ENCODE measurements around the gene ABCB6. TPM values are rescaled to one million over a fixed set of nuclear protein-coding genes. Genes with fewer than 3 reads are reported as not detected.
"Not testable (repeated sequence)": the region's sequence is repeated elsewhere in the genome, so short reads cannot be mapped to it uniquely, and the experiment has no call there.

The ABCB6 gene
- total RNA-seq, 1 donor from 2014 or later: 32.9 TPM

GRCh38 chr2:219207134-219207883 is 11.4 kb downstream of the ABCB6 start:
- H3K4me1 Mint-ChIP-seq (ENCODE audit: low read depth): peaks cover 44% of the 10 kb centered on the region
- intact Hi-C loops (cut with micrococcal nuclease): loop anchor here (2.0 kb wide), 2 partner anchors 291 to 639 kb away; partner anchors contain the start of genes CNOT9, GMPPA and USP37
- H3K4me3 Mint-ChIP-seq: peak overlapping the region; percentile 92
- no peak for DNase-seq (ENCODE audit: low spot score)
- H3K27ac Mint-ChIP-seq: peak overlapping the region; percentile 71
- peaks cover 33% of the 10 kb centered on the region for H3K36me3 Mint-ChIP-seq (ENCODE audit: low read depth)
- peaks cover 4% of the 10 kb centered on the region for H3K9me3 Mint-ChIP-seq
- H3K27me3 Mint-ChIP-seq (ENCODE audit: insufficient read depth): no peaks in the 10 kb centered on the region

DNA sequence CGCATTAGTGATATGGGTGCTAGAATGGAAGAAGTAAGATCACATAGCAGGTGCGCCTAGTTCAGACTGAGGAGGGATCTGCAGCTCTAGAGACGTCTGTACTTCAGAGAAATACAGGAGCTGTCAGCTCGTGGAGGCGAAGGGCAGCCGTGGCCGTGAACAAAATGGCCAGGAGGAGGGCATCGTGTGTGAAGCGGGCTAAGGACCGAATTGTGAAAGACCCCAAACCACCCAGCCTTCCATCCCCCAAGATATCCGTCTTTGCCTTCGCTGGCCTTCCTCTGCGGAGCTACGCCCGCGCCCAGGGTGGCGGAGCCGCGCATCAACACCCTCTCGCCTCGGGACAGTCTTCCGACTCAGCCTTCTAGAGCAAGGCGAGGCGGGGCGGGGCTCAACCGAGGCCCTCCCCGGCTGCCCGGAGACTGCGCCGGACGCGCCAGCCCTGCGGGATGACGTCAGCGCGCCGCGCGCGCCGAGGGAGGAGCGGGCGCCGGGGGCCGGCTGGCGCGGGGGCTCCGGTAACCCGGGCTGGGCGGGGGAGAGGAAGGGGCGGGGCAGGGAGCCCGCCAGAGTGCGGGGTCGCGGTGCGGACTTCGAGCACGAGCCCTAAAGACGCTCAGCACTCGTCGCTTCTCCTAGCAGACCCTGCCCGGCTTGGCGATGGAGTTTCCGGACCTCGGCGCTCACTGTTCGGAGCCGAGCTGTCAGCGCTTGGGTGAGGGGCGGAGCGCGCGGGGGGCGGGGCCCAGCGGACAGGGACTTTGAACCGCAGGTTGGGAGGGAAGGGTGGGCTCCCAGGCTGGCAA is 12.2 kb downstream of the ABCB6 start, which contains the start of gene ZFAND2B:
TSS of gene ZFAND2B (plus strand) at position 455 of the 806 bp plus-strand sequence. CDS start at position 661, 206 bp downstream.
- H3K4me1 Mint-ChIP-seq (ENCODE audit: low read depth): peaks cover 40% of the 10 kb centered on the region
- intact Hi-C loops (cut with micrococcal nuclease): loop anchor here (1.0 to 2.0 kb wide), 14 partner anchors 13 to 800 kb away; partner anchors contain the start of genes ANKZF1, ATG9A, CHPF and CNOT9

GRCh38 chr2:219205981-219206327 is 12.8 kb downstream of the ABCB6 start:
- H3K4me3 Mint-ChIP-seq: peak overlapping the region; percentile 92
- peak overlapping the region; percentile 99 for H3K27ac Mint-ChIP-seq
- peaks cover 4% of the 10 kb centered on the region for H3K9me3 Mint-ChIP-seq
- H3K4me1 Mint-ChIP-seq (ENCODE audit: low read depth): peaks cover 40% of the 10 kb centered on the region
- peaks cover 24% of the 10 kb centered on the region for H3K36me3 Mint-ChIP-seq (ENCODE audit: low read depth)
- intact Hi-C loops (cut with micrococcal nuclease): loop anchor here (1.0 to 2.0 kb wide), 14 partner anchors 13 to 800 kb away; partner anchors contain the start of genes ANKZF1, ATG9A, CHPF and CNOT9
- no peak for DNase-seq (ENCODE audit: low spot score)
- H3K27me3 Mint-ChIP-seq (ENCODE audit: insufficient read depth): no peaks in the 10 kb centered on the region

More for the DNA sequence above, 12.2 kb downstream of the ABCB6 start, which contains the start of gene ZFAND2B:
- Mint-ChIP-seq H3K36me3 (ENCODE audit: low read depth) (peaks cover 29% of the 10 kb centered on the region), H3K4me3 (peak within 1 kb of the TSS; percentile 92), H3K9me3 (peaks cover 4% of the 10 kb centered on the region), H3K27me3 (ENCODE audit: insufficient read depth) (no peaks in the 10 kb centered on the region), H3K27ac (peak within 1 kb of the TSS; percentile 99)
- DNase-seq (ENCODE audit: low spot score): peak; percentile 96

- H3K4me3 Mint-ChIP-seq: peak overlapping the region; percentile 26
Measured at GRCh38 chr2:219205165-219205538, 13.6 kb downstream of the ABCB6 start.

DNA sequence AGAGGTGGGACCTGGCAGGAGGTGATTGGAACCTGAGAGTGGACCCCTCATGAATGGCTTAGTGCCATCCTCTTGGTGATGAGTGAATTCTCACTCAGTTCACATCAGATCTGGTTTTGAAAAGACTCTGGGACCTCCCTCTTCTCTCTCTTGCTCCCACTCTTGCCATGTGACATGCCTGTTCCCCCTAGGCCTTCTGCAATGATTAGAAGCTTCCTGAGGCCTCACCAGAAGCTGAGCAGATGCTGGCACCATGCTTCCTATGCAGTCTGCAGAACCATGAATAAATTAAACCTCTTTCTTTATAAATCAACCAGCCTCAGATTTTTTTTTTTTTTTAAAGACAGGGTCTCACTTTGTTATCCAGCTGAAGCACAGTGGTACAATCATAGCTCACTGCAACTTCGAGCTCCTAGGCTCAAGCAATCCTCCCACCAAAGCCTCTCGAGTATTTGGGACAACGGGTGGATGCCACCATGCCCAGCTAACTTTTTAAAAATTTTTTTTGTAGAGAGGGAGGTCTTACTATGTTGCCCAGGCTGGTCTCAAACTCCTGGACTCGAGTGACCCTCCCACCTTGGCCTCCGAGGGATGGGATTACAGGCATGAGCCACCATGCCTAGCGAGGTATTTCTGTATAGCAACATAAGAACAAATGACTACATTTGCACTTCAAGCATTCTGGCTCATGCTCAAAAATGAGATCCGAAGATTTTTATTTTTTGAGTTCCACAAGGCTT is 14.2 kb downstream of the ABCB6 start:
- Mint-ChIP-seq H3K27ac (no peak overlapping the region), H3K4me3 (no peak overlapping the region), H3K4me1 (ENCODE audit: low read depth) (peaks cover 31% of the 10 kb centered on the region), H3K9me3 (peaks cover 4% of the 10 kb centered on the region), H3K27me3 (ENCODE audit: insufficient read depth) (no peaks in the 10 kb centered on the region), H3K36me3 (ENCODE audit: low read depth) (peaks cover 13% of the 10 kb centered on the region)
- no peak for DNase-seq (ENCODE audit: low spot score)
- intact Hi-C loops (cut with micrococcal nuclease): no loop called here

More at GRCh38 chr2:219205165-219205538, 13.6 kb downstream of the ABCB6 start:
- no peaks in the 10 kb centered on the region for H3K27me3 Mint-ChIP-seq (ENCODE audit: insufficient read depth)
- H3K4me1 Mint-ChIP-seq (ENCODE audit: low read depth): peaks cover 37% of the 10 kb centered on the region
- peaks cover 4% of the 10 kb centered on the region for H3K9me3 Mint-ChIP-seq
- peaks cover 19% of the 10 kb centered on the region for H3K36me3 Mint-ChIP-seq (ENCODE audit: low read depth)
- intact Hi-C loops (cut with micrococcal nuclease): no loop called here
- no peak overlapping the region for H3K27ac Mint-ChIP-seq
- DNase-seq (ENCODE audit: low spot score): no peak

DNA sequence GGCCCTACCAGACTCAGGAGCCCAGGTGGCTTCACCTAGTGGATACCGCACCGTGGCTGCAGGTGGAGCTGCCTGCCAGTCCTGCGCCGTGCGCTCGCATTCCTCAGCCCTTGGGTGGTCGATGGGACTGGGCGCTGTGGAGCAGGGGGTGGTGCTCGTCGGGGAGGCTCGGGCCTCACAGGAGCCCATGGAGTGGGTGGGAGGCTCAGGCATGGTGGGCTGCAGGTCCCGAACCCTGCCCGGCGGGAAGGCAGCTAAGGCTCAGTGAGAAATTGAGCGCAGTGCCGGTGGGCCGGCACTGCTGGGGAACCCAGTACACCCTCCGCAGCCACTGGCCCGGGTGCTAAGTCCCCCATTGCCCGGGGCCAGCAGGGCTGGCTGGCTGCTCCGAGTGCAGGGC is 17.4 kb downstream of the ABCB6 start:
- H3K27ac Mint-ChIP-seq; DNase-seq (ENCODE audit: low spot score); intact Hi-C loops (cut with micrococcal nuclease): not testable (repeated sequence)

DNA sequence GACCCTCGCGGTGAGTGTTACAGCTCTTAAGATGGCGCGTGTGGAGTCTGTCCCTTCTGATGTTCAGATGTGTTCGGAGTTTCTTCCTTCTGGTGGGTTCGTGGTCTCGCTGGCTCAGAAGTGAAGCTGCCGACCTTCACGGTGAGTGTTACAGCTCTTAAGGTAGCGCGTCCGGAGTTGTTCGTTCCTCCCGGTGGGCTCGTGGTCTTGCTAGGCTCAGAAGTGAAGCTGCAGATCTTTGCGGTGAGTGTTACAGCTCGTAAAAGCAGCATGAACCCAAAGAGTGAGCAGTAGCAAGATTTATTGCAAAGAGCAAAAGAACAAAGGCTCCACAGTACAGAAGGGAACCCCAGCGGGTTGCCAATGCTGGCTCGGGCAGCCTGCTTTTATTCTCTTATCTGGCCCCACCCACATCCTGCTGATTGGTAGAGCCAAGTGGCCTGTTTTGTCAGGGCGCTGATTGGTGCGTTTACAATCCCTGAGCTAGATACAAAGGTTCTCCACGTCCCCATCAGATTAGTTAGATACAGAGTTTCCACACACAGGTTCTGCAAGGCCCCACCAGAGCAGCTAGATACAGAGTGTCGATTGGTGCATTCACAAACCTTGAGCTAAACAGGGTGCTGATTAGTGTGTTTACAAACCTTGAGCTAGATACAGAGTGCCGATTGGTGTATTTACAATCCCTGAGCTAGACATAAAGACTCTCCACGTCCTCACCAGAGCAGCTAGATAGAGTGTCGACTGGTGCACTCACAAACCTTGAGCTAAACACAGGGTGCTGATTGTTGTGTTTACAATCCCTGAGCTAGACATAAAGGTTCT is 18.0 kb downstream of the ABCB6 start:
- H3K27ac Mint-ChIP-seq: peak overlapping the region; percentile 41
- H3K4me1 Mint-ChIP-seq (ENCODE audit: low read depth); DNase-seq (ENCODE audit: low spot score); intact Hi-C loops (cut with micrococcal nuclease); H3K36me3 Mint-ChIP-seq (ENCODE audit: low read depth); H3K9me3 Mint-ChIP-seq; H3K27me3 Mint-ChIP-seq (ENCODE audit: insufficient read depth): not testable (repeated sequence)
- peak overlapping the region; percentile 29 for H3K4me3 Mint-ChIP-seq

More for the DNA sequence above, 17.4 kb downstream of the ABCB6 start:
- H3K27me3 Mint-ChIP-seq (ENCODE audit: insufficient read depth); H3K4me3 Mint-ChIP-seq; H3K4me1 Mint-ChIP-seq (ENCODE audit: low read depth); H3K36me3 Mint-ChIP-seq (ENCODE audit: low read depth); H3K9me3 Mint-ChIP-seq: not testable (repeated sequence)

DNA sequence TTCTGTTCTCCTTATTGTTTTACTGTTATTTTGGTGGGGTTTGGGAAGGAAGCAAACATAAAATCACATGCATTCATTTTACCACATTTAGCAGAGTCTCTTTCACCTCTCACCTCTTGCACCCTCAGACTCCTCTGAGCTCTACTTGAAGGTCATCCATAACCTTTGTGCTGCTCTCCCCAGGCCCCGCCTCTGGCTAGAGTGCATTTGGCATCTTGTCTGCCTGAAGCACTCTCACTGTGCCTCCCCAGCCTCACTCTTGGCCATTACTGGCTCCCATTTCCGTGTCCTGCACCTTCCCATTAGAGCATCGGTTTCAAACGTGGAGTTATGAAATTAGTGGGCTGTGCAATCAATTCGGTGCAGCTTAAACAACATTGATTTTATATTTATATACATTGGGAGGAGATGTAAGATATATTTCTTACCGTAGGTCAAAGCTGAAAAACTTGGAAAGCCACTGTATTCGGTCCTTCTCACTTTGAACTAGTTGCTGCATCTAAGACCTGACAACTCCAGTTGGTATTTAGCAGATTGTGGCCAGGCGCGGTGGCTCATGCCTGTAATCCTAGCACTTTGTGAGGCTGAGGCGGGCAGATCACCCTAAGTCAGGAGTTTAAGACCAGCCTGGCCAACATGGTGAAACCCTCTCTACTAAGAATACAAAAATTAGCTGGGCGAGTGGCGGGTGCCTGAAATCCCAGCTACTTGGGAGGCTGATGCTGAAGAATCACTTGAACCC is 19.1 kb downstream of the ABCB6 start:
- H3K9me3 Mint-ChIP-seq: peaks cover 3% of the 10 kb centered on the region
- H3K27me3 Mint-ChIP-seq (ENCODE audit: insufficient read depth): no peaks in the 10 kb centered on the region
- H3K4me1 Mint-ChIP-seq (ENCODE audit: low read depth): no peaks in the 10 kb centered on the region
- DNase-seq (ENCODE audit: low spot score): no peak
- no peak overlapping the region for H3K4me3 Mint-ChIP-seq
- H3K36me3 Mint-ChIP-seq (ENCODE audit: low read depth): no peaks in the 10 kb centered on the region
- intact Hi-C loops (cut with micrococcal nuclease): no loop called here
- no peak overlapping the region for H3K27ac Mint-ChIP-seq

DNA sequence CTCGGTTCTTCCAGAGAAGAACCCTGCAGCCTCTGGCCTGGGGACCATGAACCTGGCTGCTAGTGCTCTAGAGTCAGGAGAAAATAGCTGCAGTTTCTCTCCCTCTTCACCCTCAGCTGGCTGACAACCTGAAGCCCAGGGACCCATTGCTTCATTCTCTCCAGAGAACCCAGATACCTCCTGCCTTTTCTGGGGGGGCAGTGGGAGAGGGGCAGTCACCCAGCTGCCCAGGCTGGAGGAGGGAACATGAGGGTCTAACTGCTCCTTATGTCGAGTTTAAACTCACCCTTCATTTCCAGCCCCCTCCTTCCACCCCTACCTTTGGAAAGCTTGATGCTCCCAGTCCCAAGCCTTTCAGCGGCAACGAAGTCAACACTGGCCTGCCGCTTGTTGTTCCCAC is 19.8 kb downstream of the ABCB6 start:
- no peak overlapping the region for H3K27ac Mint-ChIP-seq
- no peaks in the 10 kb centered on the region for H3K4me1 Mint-ChIP-seq (ENCODE audit: low read depth)
- H3K4me3 Mint-ChIP-seq: no peak overlapping the region
- no peaks in the 10 kb centered on the region for H3K36me3 Mint-ChIP-seq (ENCODE audit: low read depth)
- no peaks in the 10 kb centered on the region for H3K27me3 Mint-ChIP-seq (ENCODE audit: insufficient read depth)
- no peaks in the 10 kb centered on the region for H3K9me3 Mint-ChIP-seq
- intact Hi-C loops (cut with micrococcal nuclease): no loop called here
- DNase-seq (ENCODE audit: low spot score): no peak

DNA sequence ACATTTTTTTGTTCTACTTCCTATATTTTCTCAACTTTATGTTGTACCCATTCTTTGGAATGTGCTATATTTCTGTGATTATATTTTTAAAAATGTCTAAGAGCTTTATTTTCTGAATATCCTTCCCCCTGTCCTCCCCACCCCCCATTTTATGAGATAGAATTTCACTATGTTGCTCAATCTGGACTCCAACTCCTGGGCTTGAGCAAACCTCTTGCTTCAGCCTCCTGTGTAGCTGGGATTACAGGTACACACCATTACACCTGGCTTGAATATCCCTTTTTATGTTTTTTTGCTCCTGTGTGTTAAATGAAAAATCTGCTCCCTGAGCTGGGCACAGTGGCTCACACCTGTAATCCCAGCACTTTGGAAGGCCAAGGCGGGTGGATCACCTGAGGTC is 21.4 kb downstream of the ABCB6 start:
- intact Hi-C loops (cut with micrococcal nuclease): no loop called here
- no peaks in the 10 kb centered on the region for H3K36me3 Mint-ChIP-seq (ENCODE audit: low read depth)
- no peaks in the 10 kb centered on the region for H3K27me3 Mint-ChIP-seq (ENCODE audit: insufficient read depth)
- H3K4me3 Mint-ChIP-seq: no peak overlapping the region
- no peak overlapping the region for H3K27ac Mint-ChIP-seq
- DNase-seq (ENCODE audit: low spot score): no peak
- H3K9me3 Mint-ChIP-seq: no peaks in the 10 kb centered on the region
- H3K4me1 Mint-ChIP-seq (ENCODE audit: low read depth): no peaks in the 10 kb centered on the region

GRCh38 chr2:219186754-219187456 is 31.9 kb downstream of the ABCB6 start:
- Mint-ChIP-seq H3K4me1 (ENCODE audit: low read depth) (peaks cover 23% of the 10 kb centered on the region), H3K4me3 (no peak overlapping the region)

More at GRCh38 chr2:219186754-219187456, 31.9 kb downstream of the ABCB6 start:
- Mint-ChIP-seq H3K27ac (peak overlapping the region; percentile 56), H3K9me3 (no peaks in the 10 kb centered on the region), H3K36me3 (ENCODE audit: low read depth) (peaks cover 24% of the 10 kb centered on the region), H3K27me3 (ENCODE audit: insufficient read depth) (no peaks in the 10 kb centered on the region)
- DNase-seq (ENCODE audit: low spot score): no peak
- intact Hi-C loops (cut with micrococcal nuclease): no loop called here

Data from activated T-helper 1 cell treated with anti-CD3 and anti-CD28 coated beads, Interleukin-12 subunit alpha, Interleukin-12 subunit beta, Interleukin-2, Interleukin-4 antibody, amounts not matched to agents 30 ng/mL and 10 ng/mL and 1 ng/mL, durations not matched to agents 14 hours and 24 hours and 36 hours (primary cell).